Activated T-cell treated with anti-CD3 and anti-CD28 coated beads, Interleukin-2, amount 50 U/mL, for 72 hours (primary cell): ENCODE measurements around the gene KCNT1. TPM values are rescaled to one million over a fixed set of nuclear protein-coding genes. Genes with fewer than 3 reads are reported as not detected.

ENCODE experiments used
- ATAC-seq, 2 donors: fragments of 150-1000 bp; cut with Tn5 transposase; replicated peaks in 1 of 2; 2 replicates each; pipeline ENCODE4 v1.10.0; 2021; ENCODE audit warnings: moderate library complexity in 2 of 2, mild to moderate bottlenecking in 1 of 2
- DNase-seq, 2 donors: peaks; one replicate each; pipeline ENCODE4 v3.0.0; 2021 to 2022; ENCODE audit warnings: mixed read lengths in 1 of 2
- H3K27ac Mint-ChIP-seq: one replicate; pipeline ENCODE4 v1.8.0; 2022; ENCODE audit warnings: mild to moderate bottlenecking, moderate library complexity, mixed read lengths
- H3K27me3 Mint-ChIP-seq: one replicate; pipeline ENCODE4 v1.8.0; 2022; ENCODE audit warnings: low read depth, mixed read lengths
- H3K36me3 Mint-ChIP-seq, 2 donors: one replicate each; pipeline ENCODE4 v1.8.0; 2022; ENCODE audit warnings: mixed read lengths in 2 of 2, mild to moderate bottlenecking in 1 of 2; ENCODE audit not compliant: insufficient read depth in 2 of 2
- H3K4me1 Mint-ChIP-seq: one replicate; pipeline ENCODE4 v1.8.0; 2022; ENCODE audit warnings: low read depth, mixed read lengths
- H3K4me3 Mint-ChIP-seq, 2 donors: one replicate each; pipeline ENCODE4 v1.8.0; 2022; ENCODE audit warnings: mild to moderate bottlenecking in 2 of 2, mixed read lengths in 2 of 2, moderate library complexity in 2 of 2
- H3K9me3 Mint-ChIP-seq, 2 donors: one replicate each; pipeline ENCODE4 v1.8.0; 2022; ENCODE audit warnings: mixed read lengths in 2 of 2
- total RNA-seq, 2 donors: library from RNA; stranded (reverse); gene quantifications; one replicate each; pipeline ENCODE4 v1.2.3, GENCODE V29; 2022

The KCNT1 gene
- total RNA-seq, 2 donors from 2014 or later: not detected

DNA sequence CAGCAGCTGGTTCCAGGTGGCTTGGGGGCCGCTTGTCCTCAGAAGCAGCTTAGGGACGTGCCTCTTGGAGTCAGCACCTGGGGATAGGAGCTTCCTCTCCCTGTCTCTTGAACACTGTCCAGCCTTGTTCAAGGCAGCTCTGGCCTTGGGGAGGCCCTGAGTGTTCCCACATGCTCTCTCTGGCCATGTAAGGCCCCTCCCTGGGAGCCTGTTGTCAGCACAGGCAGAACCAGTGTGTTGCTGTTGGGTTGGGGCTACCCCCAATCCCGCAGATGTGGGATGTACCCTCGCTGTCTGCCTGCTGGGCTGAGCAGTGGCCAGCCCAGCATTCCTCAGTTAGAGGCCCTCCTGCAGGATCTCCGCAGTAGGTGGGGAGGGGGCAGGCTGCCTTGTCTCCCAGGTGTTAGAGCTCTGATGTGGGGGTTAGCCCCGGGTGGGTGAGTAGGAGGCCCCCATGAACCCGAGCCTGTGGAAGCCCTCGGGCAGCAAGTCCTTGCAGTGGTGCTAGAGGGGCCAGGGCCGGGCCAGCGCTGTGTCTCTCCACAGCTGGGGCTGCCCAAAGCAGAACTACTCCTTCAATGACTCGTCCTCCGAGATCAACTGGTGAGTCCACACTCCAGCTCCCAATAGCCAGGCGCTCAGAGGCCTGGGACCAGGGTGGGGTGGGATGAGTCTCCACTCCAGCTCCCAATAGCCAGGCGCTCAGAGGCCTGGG lies 51.6 kb downstream of the KCNT1 start:
- Mint-ChIP-seq H3K27me3 (peaks cover 6% of the 10 kb centered on the region), H3K4me3 (no peak overlapping the region), H3K36me3 (no peaks in the 10 kb centered on the region), H3K4me1 (no peaks in the 10 kb centered on the region), H3K9me3 (no peaks in the 10 kb centered on the region), H3K27ac (no peak overlapping the region)
- DNase-seq (no peak), ATAC-seq (no peak)

DNA sequence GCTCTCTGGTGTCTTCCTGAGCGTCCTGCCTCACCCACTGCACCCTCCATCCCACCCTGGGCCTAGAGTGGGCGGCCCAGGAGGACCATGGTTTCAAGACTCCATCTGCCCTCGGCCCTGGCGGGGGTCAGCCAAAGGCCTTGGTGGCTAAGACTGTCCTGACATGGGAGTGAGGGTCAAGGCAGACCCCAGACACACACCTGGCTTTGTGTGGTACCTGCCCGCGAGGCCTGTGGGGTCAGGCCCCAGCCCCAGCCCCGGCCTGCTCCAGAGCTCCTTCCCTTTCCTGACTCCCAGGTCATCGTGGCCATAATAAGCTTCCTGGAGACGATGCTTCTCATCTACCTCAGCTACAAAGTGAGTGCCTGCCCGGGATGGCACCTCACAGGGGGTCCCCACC lies 54.6 kb downstream of the KCNT1 start:
- DNase-seq (no peak), ATAC-seq (no peak)
- Mint-ChIP-seq H3K27me3 (peaks cover 6% of the 10 kb centered on the region), H3K27ac (no peak overlapping the region), H3K36me3 (no peaks in the 10 kb centered on the region), H3K4me3 (no peak overlapping the region), H3K4me1 (no peaks in the 10 kb centered on the region), H3K9me3 (no peaks in the 10 kb centered on the region)

DNA sequence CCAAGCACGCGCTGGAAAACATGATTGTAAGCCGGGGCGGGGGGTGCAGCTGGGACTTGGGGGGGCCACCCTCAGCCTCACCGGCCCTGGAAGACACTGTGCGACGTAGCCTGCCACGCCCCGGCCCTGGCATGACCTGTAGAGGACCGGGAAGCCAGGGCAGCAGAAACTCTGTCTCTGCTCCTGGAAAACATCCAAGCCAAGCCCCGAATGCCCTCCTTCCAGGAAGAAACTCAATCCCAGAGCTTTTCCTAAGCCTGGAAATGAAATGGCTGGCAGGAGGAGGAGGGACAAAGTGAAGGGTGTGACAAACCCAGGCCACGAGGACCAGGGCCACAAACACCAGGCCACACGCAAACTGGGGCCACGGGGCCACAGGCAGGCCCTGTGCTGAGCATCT lies 55.4 kb downstream of the KCNT1 start:
- Mint-ChIP-seq H3K27me3 (peaks cover 6% of the 10 kb centered on the region), H3K4me3 (no peak overlapping the region), H3K36me3 (no peaks in the 10 kb centered on the region), H3K27ac (no peak overlapping the region), H3K4me1 (no peaks in the 10 kb centered on the region), H3K9me3 (no peaks in the 10 kb centered on the region)
- ATAC-seq: no peak
- no peak for DNase-seq

DNA sequence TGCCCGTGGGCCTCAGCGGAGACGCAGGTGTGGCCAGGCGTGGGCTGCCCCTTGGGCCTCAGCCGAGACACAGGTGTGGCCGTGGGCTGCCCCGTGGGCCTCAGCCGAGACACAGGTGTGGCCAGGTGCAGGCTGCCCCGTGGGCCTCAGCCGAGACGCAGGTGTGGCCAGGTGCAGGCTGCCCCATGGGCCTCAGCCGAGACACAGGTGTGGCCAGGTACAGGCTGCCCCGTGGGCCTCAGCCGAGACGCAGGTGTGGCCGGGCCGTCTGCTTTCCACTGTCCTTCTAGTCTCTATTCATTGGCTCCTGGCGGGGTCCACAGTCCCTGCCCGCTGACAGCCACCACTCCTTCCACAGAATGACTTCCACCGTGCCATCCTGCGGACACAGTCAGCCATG lies 56.1 kb downstream of the KCNT1 start:
- ATAC-seq (no peak), DNase-seq (no peak)
- Mint-ChIP-seq H3K4me1 (no peaks in the 10 kb centered on the region), H3K36me3 (no peaks in the 10 kb centered on the region), H3K27me3 (no peaks in the 10 kb centered on the region), H3K4me3 (no peak overlapping the region), H3K27ac (no peak overlapping the region), H3K9me3 (no peaks in the 10 kb centered on the region)

DNA sequence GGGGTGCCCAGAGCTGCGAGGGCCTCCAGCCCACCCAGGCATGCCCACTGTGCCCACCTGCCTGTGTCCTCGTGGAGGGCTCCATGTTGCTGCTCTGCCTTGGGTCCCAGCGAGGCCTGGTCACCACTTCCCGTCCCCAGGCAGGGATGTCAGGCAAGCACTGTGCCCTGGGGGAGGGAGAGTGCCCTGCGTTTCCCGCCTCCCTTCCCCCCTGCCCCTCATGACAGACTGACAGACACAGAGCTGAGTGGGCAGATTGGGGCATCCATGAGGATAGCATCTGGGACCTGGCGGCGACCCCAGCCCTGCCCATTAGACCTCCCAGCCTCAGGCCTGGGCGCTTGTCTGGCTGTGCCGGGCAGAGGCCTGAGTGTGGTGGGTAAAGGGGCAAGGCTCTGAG lies 56.9 kb downstream of the KCNT1 start:
- no peak for ATAC-seq
- H3K9me3 Mint-ChIP-seq: no peaks in the 10 kb centered on the region
- H3K27me3 Mint-ChIP-seq: no peaks in the 10 kb centered on the region

DNA sequence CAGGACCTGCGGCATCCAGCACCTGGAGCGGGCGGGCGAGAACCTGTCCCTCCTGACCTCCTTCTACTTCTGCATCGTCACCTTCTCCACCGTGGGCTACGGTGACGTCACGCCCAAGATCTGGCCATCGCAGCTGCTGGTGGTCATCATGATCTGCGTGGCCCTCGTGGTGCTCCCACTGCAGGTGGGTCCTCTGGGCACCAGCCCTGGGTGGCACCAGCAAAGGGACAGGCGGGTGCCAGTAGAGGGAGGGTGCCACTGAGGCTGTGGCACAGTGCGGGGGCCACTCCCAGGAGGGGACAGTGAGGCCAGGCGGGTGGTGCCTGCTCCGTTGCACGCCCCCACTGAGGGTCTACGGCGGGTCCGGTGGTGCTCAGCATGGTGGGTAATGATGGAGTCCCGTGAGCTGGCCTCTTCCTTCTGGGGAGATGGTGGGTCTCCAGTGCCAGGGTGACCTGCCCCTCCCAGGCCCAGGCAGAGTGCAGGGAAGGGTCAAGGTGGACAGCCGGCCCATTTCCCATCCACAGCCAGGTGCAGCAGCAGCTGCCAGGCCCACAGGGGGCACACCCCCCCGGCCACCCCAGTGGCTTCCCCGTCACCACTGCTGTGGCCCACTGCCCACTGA lies 57.8 kb downstream of the KCNT1 start:
- no peak overlapping the region for H3K27ac Mint-ChIP-seq
- DNase-seq: no peak

More for the DNA sequence above, 56.9 kb downstream of the KCNT1 start:
- no peak for DNase-seq
- Mint-ChIP-seq H3K4me1 (no peaks in the 10 kb centered on the region), H3K4me3 (no peak overlapping the region), H3K36me3 (no peaks in the 10 kb centered on the region), H3K27ac (no peak overlapping the region)

DNA sequence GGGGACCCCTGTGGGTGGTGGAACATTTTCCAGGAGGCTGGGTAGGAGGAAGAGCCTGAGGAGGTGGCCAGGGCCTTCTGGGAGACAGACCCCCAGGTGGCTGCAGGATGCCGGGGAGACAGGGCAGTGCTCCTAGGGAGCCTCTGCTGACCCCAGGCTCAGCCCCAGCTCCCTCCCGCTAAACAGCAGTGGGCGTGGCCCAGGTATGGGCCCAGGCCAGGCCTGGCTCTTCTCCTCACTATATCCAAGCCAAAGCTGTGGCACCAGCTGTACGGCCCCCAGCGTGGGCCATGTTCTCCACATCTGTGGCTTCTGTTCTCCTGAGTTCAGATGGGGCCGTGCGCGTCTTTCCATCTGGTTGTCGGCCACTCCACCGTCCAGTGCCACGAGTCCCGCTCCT lies 58.5 kb downstream of the KCNT1 start:
- Mint-ChIP-seq H3K4me1 (no peaks in the 10 kb centered on the region), H3K27me3 (no peaks in the 10 kb centered on the region), H3K4me3 (no peak overlapping the region), H3K9me3 (no peaks in the 10 kb centered on the region), H3K27ac (no peak overlapping the region), H3K36me3 (no peaks in the 10 kb centered on the region)
- ATAC-seq: no peak
- DNase-seq: no peak

More for the DNA sequence above, 57.8 kb downstream of the KCNT1 start:
- Mint-ChIP-seq H3K9me3 (no peaks in the 10 kb centered on the region), H3K27me3 (no peaks in the 10 kb centered on the region), H3K4me3 (no peak overlapping the region), H3K4me1 (no peaks in the 10 kb centered on the region), H3K36me3 (no peaks in the 10 kb centered on the region)
- ATAC-seq: no peak

DNA sequence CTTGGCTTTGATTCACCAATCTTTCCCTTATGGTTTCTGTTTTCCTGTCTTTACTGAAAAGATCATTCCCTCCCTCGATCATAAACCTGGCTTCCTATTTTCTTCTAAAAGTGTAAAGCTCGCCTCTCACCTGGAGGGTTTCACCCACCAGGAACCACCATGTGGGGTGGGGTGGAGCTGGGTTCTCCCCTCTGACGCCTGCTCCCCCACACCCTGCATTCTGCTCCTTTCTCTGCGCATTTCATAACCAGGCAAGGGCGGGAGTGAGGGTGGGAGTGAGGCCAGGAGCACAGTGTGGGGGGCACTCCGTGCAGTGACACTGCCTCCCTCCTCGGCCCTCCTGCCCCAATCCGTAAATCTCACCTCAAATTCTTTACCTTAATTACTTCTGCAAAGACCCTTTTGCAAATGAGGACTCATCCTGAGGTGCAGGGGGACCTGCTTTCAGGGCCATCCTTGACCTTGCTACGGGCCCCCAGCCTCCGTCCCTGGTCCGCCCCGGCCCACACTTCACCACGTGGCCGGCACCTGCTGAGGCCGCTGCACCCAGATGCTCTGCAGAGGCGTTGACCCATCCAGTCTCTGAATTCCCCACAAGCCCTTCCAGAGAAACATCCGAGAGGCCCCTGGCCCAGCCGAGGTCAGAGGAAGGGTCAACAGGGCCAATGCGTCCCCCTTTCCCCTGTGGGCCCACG lies 59.3 kb downstream of the KCNT1 start:
- Mint-ChIP-seq H3K4me1 (no peaks in the 10 kb centered on the region), H3K9me3 (peaks cover 0 to 5% of the 10 kb centered on the region in 2 donors), H3K27ac (no peak overlapping the region), H3K27me3 (no peaks in the 10 kb centered on the region), H3K36me3 (no peaks in the 10 kb centered on the region), H3K4me3 (no peak overlapping the region)
- ATAC-seq (no peak), DNase-seq (no peak)

DNA sequence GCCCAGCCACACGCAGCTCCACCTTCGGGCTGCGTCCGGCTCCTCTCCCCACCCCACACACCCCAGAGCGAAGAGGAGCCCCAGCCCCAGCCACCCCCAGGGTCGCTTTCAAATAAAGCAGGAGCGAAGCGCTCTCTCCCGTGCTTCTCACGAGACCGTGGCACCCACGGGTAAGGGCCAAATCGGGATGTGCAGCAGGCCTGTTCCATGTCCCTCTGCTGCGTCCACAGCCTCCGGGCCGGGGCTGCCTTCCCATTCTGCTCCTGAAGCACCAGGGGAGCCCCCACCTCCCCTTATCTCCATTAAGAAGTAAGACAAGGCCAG lies 59.8 kb downstream of the KCNT1 start:
- Mint-ChIP-seq H3K4me3 (no peak overlapping the region), H3K36me3 (no peaks in the 10 kb centered on the region), H3K9me3 (peaks cover 0 to 6% of the 10 kb centered on the region in 2 donors), H3K4me1 (no peaks in the 10 kb centered on the region), H3K27ac (no peak overlapping the region), H3K27me3 (no peaks in the 10 kb centered on the region)
- no peak for DNase-seq
- ATAC-seq: no peak

DNA sequence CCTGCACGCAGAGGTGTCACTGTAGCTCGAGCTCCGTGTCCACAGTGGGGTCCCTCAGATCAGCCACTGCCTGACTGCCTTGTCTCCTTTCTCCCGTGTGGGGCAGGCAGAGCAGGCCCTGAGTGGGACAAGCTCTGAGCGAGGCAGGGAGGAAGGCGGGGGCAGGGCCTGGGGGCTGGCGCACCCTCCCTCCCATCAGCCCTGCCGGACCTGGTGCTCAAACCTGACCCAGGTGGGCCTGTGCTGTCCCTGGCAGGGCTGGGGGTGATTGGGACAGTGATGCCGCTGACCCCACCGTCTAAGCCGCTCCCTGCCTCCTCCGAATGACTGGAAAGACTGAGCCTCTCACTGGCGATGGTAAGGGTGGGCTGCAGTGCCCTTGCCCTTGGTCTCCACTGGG lies 60.9 kb downstream of the KCNT1 start:
- ATAC-seq: no peak

DNA sequence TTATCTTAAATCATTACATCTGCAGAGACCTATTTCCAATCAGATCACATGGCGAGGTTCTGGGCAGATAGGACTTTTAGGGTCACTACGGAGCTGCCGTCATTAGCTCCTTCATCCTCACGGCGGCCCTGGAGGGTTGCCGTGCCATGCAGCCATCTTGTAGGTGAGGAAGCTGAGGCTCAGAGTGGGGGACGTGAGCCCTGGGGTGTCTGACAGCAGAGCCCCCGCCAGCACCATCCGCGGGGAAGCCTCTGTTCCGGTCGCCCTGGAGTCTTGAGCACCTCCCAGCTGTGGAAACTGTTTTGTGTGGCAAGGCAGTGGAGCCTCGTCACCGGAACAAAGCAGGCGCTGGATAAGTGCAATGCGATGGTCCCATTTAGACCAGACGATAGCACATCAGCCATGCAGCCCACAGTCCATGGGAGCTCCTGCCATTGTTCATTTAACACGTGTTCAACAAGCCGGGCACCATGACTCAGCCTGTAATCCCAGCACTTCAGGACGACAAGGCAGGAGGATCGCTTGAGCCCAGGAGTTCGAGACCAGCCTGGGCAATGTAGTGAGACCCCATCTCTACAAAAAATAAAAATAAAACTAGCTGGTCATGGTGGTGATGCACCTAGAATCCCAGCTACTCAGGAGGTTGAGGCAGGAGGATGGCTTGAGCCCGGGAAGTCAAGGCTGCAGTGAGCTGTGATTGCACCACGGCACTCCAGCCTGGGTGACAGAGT lies 61.9 kb downstream of the KCNT1 start:
- ATAC-seq (no peak), DNase-seq (no peak)
- no peaks in the 10 kb centered on the region for H3K36me3 Mint-ChIP-seq
- no peaks in the 10 kb centered on the region for H3K4me1 Mint-ChIP-seq
- no peak overlapping the region for H3K4me3 Mint-ChIP-seq
- H3K9me3 Mint-ChIP-seq: peaks cover 0 to 6% of the 10 kb centered on the region in 2 donors
- no peaks in the 10 kb centered on the region for H3K27me3 Mint-ChIP-seq
- no peak overlapping the region for H3K27ac Mint-ChIP-seq

More for the DNA sequence above, 60.9 kb downstream of the KCNT1 start:
- H3K4me1 Mint-ChIP-seq: no peaks in the 10 kb centered on the region
- no peaks in the 10 kb centered on the region for H3K27me3 Mint-ChIP-seq
- peaks cover 0 to 6% of the 10 kb centered on the region in 2 donors for H3K9me3 Mint-ChIP-seq
- no peaks in the 10 kb centered on the region for H3K36me3 Mint-ChIP-seq
- no peak overlapping the region for H3K27ac Mint-ChIP-seq
- H3K4me3 Mint-ChIP-seq: no peak overlapping the region
- DNase-seq: no peak

DNA sequence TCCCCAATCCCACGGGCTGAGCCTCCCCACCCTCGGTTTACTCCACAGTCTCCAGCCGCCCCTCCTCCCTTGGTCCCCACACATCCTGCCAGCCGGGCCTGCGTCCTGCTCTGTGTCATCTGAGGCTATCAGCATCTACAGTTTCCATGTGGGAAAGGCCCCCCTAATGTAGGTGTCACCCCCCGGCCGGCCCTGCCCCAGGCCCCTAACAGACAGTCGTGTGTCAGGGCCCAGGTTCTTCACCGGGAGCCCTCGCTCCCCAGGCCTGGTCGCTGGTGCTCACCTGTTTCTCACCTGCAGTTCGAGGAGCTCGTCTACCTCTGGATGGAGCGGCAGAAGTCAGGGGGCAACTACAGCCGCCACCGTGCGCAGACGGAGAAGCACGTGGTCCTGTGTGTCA lies 62.7 kb downstream of the KCNT1 start:
- H3K4me3 Mint-ChIP-seq: no peak overlapping the region
- peaks cover 0 to 6% of the 10 kb centered on the region in 2 donors for H3K9me3 Mint-ChIP-seq
- no peak overlapping the region for H3K27ac Mint-ChIP-seq
- no peaks in the 10 kb centered on the region for H3K36me3 Mint-ChIP-seq
- ATAC-seq (no peak), DNase-seq (no peak)
- no peaks in the 10 kb centered on the region for H3K4me1 Mint-ChIP-seq
- H3K27me3 Mint-ChIP-seq: no peaks in the 10 kb centered on the region

DNA sequence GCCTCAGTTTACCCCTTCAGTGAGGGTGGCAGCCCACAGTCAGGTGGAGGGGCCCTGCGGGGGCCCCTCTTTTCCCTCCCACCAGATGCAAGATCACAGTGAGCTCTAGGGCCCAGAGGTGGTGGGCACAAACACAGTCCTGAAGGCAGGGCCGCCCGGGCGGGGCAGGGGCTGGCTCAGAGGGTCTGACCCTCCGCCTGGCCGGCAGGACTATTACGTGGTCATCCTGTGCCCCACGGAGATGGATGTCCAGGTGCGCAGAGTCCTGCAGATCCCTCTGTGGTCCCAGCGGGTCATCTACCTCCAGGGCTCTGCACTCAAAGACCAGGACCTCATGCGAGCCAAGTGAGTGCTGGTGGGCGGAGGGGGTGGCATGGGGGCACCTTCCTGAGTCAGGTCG lies 63.4 kb downstream of the KCNT1 start:
- ATAC-seq: no peak
- Mint-ChIP-seq H3K27me3 (no peaks in the 10 kb centered on the region), H3K9me3 (peaks cover 0 to 6% of the 10 kb centered on the region in 2 donors), H3K4me3 (no peak overlapping the region), H3K27ac (no peak overlapping the region), H3K4me1 (no peaks in the 10 kb centered on the region), H3K36me3 (no peaks in the 10 kb centered on the region)
- no peak for DNase-seq
